Erythroblast (primary cell): ENCODE data around the gene SYTL1.

Source experiments
- GATA1 ChIP-seq: IDR thresholded peaks from 2 replicates; pipeline ENCODE4 v1.6.1; 2011; ENCODE audit warnings: low read depth, mild to moderate bottlenecking, control low read depth, low read length, moderate library complexity
- POLR2A ChIP-seq: IDR thresholded peaks from 2 replicates; pipeline ENCODE4 v1.6.1; 2011; ENCODE audit warnings: mild to moderate bottlenecking, low read length

DNA sequence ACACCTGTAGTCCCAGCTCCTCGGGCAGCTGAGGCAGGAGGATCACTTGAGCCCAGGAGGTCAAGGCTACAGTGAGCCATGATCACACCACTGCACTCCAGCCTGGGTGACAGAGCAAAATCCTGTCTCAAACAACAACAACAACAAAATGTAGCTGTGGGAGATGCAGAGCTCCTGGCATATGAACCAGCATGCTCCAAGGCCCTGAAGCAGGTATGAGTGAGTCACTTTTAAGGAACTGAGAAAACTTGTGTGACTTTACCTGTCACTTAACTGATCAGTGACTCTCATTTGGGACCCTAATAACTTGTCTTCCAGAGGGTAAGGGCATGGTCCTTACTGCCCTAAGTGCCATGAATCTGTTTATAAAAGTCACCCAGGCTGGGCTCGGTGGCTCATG is 39.2 kb upstream of the SYTL1 start:
- TF ChIP-seq POLR2A, result no peak
- no peak for TF ChIP-seq GATA1
